Measurements from ENCODE around the gene NCAPD3.
"Not testable (repeated sequence)": the region's sequence is repeated elsewhere in the genome, so short reads cannot be mapped to it uniquely, and the experiment has no call there.

NCAPD3 gene

GRCh38 chr11:134124660-134125451 is 98.9 kb downstream of the NCAPD3 start:
- DNase-seq = peak; percentile 32

GRCh38 chr11:134120921-134121526 is 102.7 kb downstream of the NCAPD3 start:
- peak; percentile 9 for DNase-seq

GRCh38 chr11:134120143-134120850 is 103.5 kb downstream of the NCAPD3 start:
- peak; percentile 77 for DNase-seq

GRCh38 chr11:134119094-134119493 is 104.7 kb downstream of the NCAPD3 start:
- no peak for DNase-seq

- no peak for DNase-seq
Measured at GRCh38 chr11:134118006-134118405, 105.8 kb downstream of the NCAPD3 start.

GRCh38 chr11:134116210-134116609 is 107.6 kb downstream of the NCAPD3 start:
- no peak for DNase-seq

GRCh38 chr11:134113787-134114186 is 110.0 kb downstream of the NCAPD3 start:
- DNase-seq = not testable (repeated sequence)

- no peak for DNase-seq
Measured at GRCh38 chr11:134110252-134110815, 113.4 kb downstream of the NCAPD3 start.

Measured in amniotic stem cell (primary cell).